Thoracic aorta (tissue), 2 donors: ENCODE data around the gene CGRRF1. TPM values are rescaled to one million over a fixed set of nuclear protein-coding genes. Genes with fewer than 3 reads are reported as not detected.

ENCODE experiments used
- ATAC-seq: fragments of 150-250 bp; one replicate; pipeline ENCODE4 v1.8.0; 2017; ENCODE audit warnings: low read depth; ENCODE audit not compliant: insufficient number of reproducible peaks, low FRiP score
- DNase-seq: peaks from one replicate; pipeline ENCODE4 v3.0.0-alpha.2; 2020; ENCODE audit warnings: low spot score
- H3K27ac ChIP-seq, 2 donors: fragments of 200-600 bp; sonication (generic); 1 replicate in 1 of 2; 2 replicates in 1 of 2; pipeline ENCODE4 v1.5.1; 2016; ENCODE audit warnings: mild to moderate bottlenecking in 2 of 2, moderate library complexity in 2 of 2
- H3K27me3 ChIP-seq: fragments of 200-600 bp; sonication (generic); replicated peaks from 2 replicates; pipeline ENCODE4 v1.6.0; 2016; ENCODE audit warnings: mild to moderate bottlenecking; ENCODE audit not compliant: insufficient read depth
- H3K36me3 ChIP-seq: fragments of 200-600 bp; sonication (generic); one replicate; pipeline ENCODE4 v1.5.1; 2016
- H3K4me1 ChIP-seq, 2 donors: fragments of 200-600 bp; sonication (generic); 1 replicate in 1 of 2; 2 replicates in 1 of 2; pipeline versions ENCODE4 v1.5.1 to v1.6.0; 2016; ENCODE audit warnings: low read depth in 2 of 2, mild to moderate bottlenecking in 1 of 2; ENCODE audit not compliant: control insufficient read depth in 1 of 2
- H3K4me3 ChIP-seq: fragments of 200-600 bp; sonication (generic); 2 replicates; pipeline ENCODE4 v1.5.1; 2016; ENCODE audit warnings: mild to moderate bottlenecking
- H3K9me3 ChIP-seq: fragments of 200-600 bp; sonication (generic); 2 replicates; pipeline ENCODE4 v1.5.1; 2016
- CTCF ChIP-seq: fragments of 200-600 bp; sonication (generic); IDR thresholded peaks from one replicate; pipeline ENCODE4 v1.5.1; 2019; ENCODE audit warnings: antibody characterized with exemption
- total RNA-seq, 2 donors: library from RNA; depleted of rRNA; stranded (reverse); fragments of >200 nt; gene quantifications; one replicate each; pipeline versions ENCODE4 v1.1.0 to v1.2.3, GENCODE V29; 2016

Gene CGRRF1
- total RNA-seq, 2 donors from 2014 or later, result 15.2 to 42.2 TPM

GRCh38 chr14:54512393-54512792, 2.7 kb downstream of the CGRRF1 start:
- H3K9me3 ChIP-seq, result peaks cover 6% of the 10 kb centered on the region
- no peak for ATAC-seq
- no peaks in the 10 kb centered on the region for H3K27me3 ChIP-seq
- H3K4me1 ChIP-seq, result peaks cover 22 to 34% of the 10 kb centered on the region in 2 donors
- TF ChIP-seq CTCF, result no peak
- H3K36me3 ChIP-seq, result no peaks in the 10 kb centered on the region
- H3K27ac ChIP-seq, result no peak overlapping the region
- H3K4me3 ChIP-seq, result no peak overlapping the region
- no peak for DNase-seq

DNA sequence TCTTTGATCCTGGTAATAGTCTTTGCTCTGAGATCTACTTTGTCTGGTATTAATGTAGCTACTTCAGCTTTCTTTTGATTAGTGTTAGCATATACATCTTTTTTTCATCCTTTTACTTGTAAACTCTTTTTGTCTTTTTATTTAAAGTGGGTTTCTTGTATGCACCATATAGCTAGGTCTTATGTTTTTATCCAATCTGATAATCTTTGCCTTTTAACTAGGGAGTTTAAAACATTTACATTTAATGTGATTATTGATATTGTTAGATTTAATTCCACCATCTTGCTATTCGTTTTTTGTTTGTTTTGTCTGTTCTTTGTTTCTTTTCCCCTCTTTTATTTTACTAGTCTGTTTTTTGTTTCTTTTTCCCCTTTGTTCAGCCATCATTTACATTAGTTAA, 6.0 kb downstream of the CGRRF1 start:
- no peak for ATAC-seq
- peaks cover 6% of the 10 kb centered on the region for H3K9me3 ChIP-seq
- no peak for TF ChIP-seq CTCF
- H3K4me1 ChIP-seq, result peaks cover 17 to 38% of the 10 kb centered on the region in 2 donors
- H3K4me3 ChIP-seq, result no peak overlapping the region
- no peak for DNase-seq
- no peaks in the 10 kb centered on the region for H3K27me3 ChIP-seq
- H3K36me3 ChIP-seq, result no peaks in the 10 kb centered on the region
- no peak overlapping the region for H3K27ac ChIP-seq

GRCh38 chr14:54516709-54517108, 7.0 kb downstream of the CGRRF1 start:
- no peaks in the 10 kb centered on the region for H3K36me3 ChIP-seq
- ATAC-seq (no peak), DNase-seq (no peak)
- H3K27me3 ChIP-seq, result no peaks in the 10 kb centered on the region
- H3K4me1 ChIP-seq, result peaks cover 6 to 28% of the 10 kb centered on the region in 2 donors
- H3K4me3 ChIP-seq, result no peak overlapping the region
- no peak for TF ChIP-seq CTCF
- no peak overlapping the region for H3K27ac ChIP-seq
- peaks cover 6% of the 10 kb centered on the region for H3K9me3 ChIP-seq

GRCh38 chr14:54524410-54524809, 14.7 kb downstream of the CGRRF1 start:
- ATAC-seq, result no peak
- no peak overlapping the region for H3K4me3 ChIP-seq

GRCh38 chr14:54528973-54529372, 19.3 kb downstream of the CGRRF1 start:
- no peak for ATAC-seq

More at GRCh38 chr14:54524410-54524809, 14.7 kb downstream of the CGRRF1 start:
- no peaks in the 10 kb centered on the region for H3K9me3 ChIP-seq
- H3K4me1 ChIP-seq, result peaks cover 0 to 4% of the 10 kb centered on the region in 2 donors
- no peak for TF ChIP-seq CTCF
- no peak for DNase-seq
- H3K27ac ChIP-seq, result no peak overlapping the region
- H3K36me3 ChIP-seq, result peaks cover 18% of the 10 kb centered on the region
- H3K27me3 ChIP-seq, result no peaks in the 10 kb centered on the region

More at GRCh38 chr14:54528973-54529372, 19.3 kb downstream of the CGRRF1 start:
- Histone ChIP-seq H3K27me3 (no peaks in the 10 kb centered on the region), H3K4me1 (no peaks in the 10 kb centered on the region), H3K4me3 (no peak overlapping the region), H3K27ac (no peak overlapping the region), H3K36me3 (peaks cover 6% of the 10 kb centered on the region), H3K9me3 (no peaks in the 10 kb centered on the region)
- TF ChIP-seq CTCF, result no peak
- no peak for DNase-seq
